K562 (cell line): Measurements from ENCODE around the gene WDR3. TPM values are rescaled to one million over a fixed set of nuclear protein-coding genes. Genes with fewer than 3 reads are reported as not detected.

Experiments
- ATAC-seq: fragments of 200-7000 bp; cut with Tn5 transposase; 3 replicates; pipeline ENCODE4 v1.9.1; 2020; ENCODE audit warnings: moderate library complexity
- BruUV-seq: library from RNA; stranded (reverse); fragments of 400-500 nt; replicated peaks from 2 replicates; lab custom pipeline; 2021; lab: Mats Ljungman, UMichigan
- CTCF ChIA-PET: fragments of 300-600 bp; formaldehyde crosslinking; extraction: SDS; loops from one replicate; lab custom pipeline; 2021; ENCODE audit warnings: low intra/inter-chr PET ratio; lab: Yijun Ruan, JAX
- POLR2A ChIA-PET: fragments of 300-600, 350-650 bp; sonication (Branson Sonifier 250); formaldehyde crosslinking; extraction: SDS; loops from one replicate; lab custom pipeline; 2021; ENCODE audit warnings: antibody characterized with exemption, inconsistent platforms; lab: Yijun Ruan, JAX
- DNase-seq, 4 experiments: peaks; one replicate each; pipeline versions ENCODE4 v3.0.0 to v3.0.0-alpha.2; 2011 to 2018; ENCODE audit warnings: low spot score in 3 of 4, mixed read lengths in 3 of 4; ENCODE audit errors: extremely low read depth in 1 of 4
- FAIRE-seq: peaks from 2 replicates; lab custom pipeline; 2011; peaks lifted over from hg19 to GRCh38; lab: Jason Lieb, UNC
- H2AFZ ChIP-seq: 2 replicates; pipeline ENCODE4 v1.6.0; 2011; ENCODE audit warnings: low read depth, low read length, control low read depth, inconsistent platforms
- H3K27ac ChIP-seq: fragments of 200-600 bp; 3 replicates; pipeline ENCODE4 v1.8.0; 2011; ENCODE audit warnings: low read depth, mild to moderate bottlenecking, control low read depth, inconsistent platforms, low read length, moderate library complexity, mixed read lengths; ENCODE audit errors: extremely low read depth
- H3K27me3 ChIP-seq, 2 experiments: fragments of 300-600 bp in 1 of 2; 2 replicates in 1 of 2; 3 replicates in 1 of 2; pipeline versions ENCODE4 v1.6.0 to v1.8.0; 2011; ENCODE audit warnings: inconsistent platforms in 2 of 2, low read length in 2 of 2, mild to moderate bottlenecking in 1 of 2, mixed read lengths in 1 of 2, moderate library complexity in 1 of 2; ENCODE audit not compliant: control insufficient read depth in 2 of 2, insufficient read depth in 2 of 2
- H3K36me3 ChIP-seq: fragments of 300-600 bp; 3 replicates; pipeline ENCODE4 v1.8.0; 2011; ENCODE audit warnings: mild to moderate bottlenecking, low read length, inconsistent platforms; ENCODE audit not compliant: control insufficient read depth, insufficient read depth
- H3K4me1 ChIP-seq, 2 experiments: fragments of 200-600 bp in 1 of 2; replicated peaks in 1 of 2; 2 replicates in 1 of 2; 3 replicates in 1 of 2; pipeline versions ENCODE4 v1.5.1 to v1.8.0; 2011; ENCODE audit warnings: inconsistent platforms in 2 of 2, low read length in 2 of 2, mild to moderate bottlenecking in 1 of 2, mixed read lengths in 1 of 2, moderate library complexity in 1 of 2; ENCODE audit not compliant: control insufficient read depth in 2 of 2, insufficient read depth in 2 of 2
- H3K4me2 ChIP-seq: 2 replicates; pipeline ENCODE4 v1.6.1; 2011; ENCODE audit warnings: low read length, control low read depth, inconsistent platforms, mixed read lengths; ENCODE audit not compliant: insufficient read depth
- H3K4me3 ChIP-seq: fragments of 200-600 bp; sonication (generic), shearing (Covaris generic); 2 replicates; pipeline ENCODE4 v1.5.1; 2016; ENCODE audit warnings: control low read depth, inconsistent platforms
- H3K79me2 ChIP-seq: fragments of 200-600 bp; 3 replicates; pipeline ENCODE4 v1.8.0; 2011; ENCODE audit warnings: low read length, inconsistent platforms; ENCODE audit not compliant: control insufficient read depth, insufficient read depth
- H3K9ac ChIP-seq, 2 experiments: 2 replicates each; pipeline versions ENCODE4 v1.6.0 to v1.6.1; 2011; ENCODE audit warnings: low read depth in 2 of 2, low read length in 2 of 2, control low read depth in 1 of 2, inconsistent platforms in 1 of 2, mild to moderate bottlenecking in 1 of 2, mixed read lengths in 1 of 2; ENCODE audit not compliant: insufficient read depth in 1 of 2
- H3K9me1 ChIP-seq: one replicate; pipeline ENCODE4 v1.6.0; 2011; ENCODE audit warnings: inconsistent platforms, mild to moderate bottlenecking, low read length, moderate library complexity; ENCODE audit not compliant: control insufficient read depth, insufficient read depth
- H3K9me3 ChIP-seq: replicated peaks from 2 replicates; pipeline ENCODE4 v1.5.1; 2011; ENCODE audit warnings: low read depth, low read length, inconsistent platforms; ENCODE audit not compliant: control insufficient read depth, insufficient read depth
- H4K20me1 ChIP-seq: replicated peaks from 2 replicates; pipeline ENCODE4 v1.6.1; 2011; ENCODE audit warnings: low read length, inconsistent platforms, mixed read lengths; ENCODE audit not compliant: control insufficient read depth, insufficient read depth
- BRF1 ChIP-seq: IDR thresholded peaks from 3 replicates; pipeline ENCODE4 v1.6.1; 2011; ENCODE audit warnings: borderline replicate concordance, mild to moderate bottlenecking; ENCODE audit not compliant: insufficient read length; ENCODE audit errors: extremely low read depth
- CTCF ChIP-seq, 3 experiments: IDR thresholded peaks in 2 of 3; conservative IDR thresholded peaks in 1 of 3; 2 replicates each; pipeline ENCODE4 v1.5.1; 2011 to 2012; ENCODE audit warnings: low read length in 3 of 3, mild to moderate bottlenecking in 3 of 3, control low read depth in 2 of 3, improper control_type of control experiment in 1 of 3, inconsistent platforms in 1 of 3, low read depth in 1 of 3, mixed read lengths in 1 of 3, moderate library complexity in 1 of 3; ENCODE audit not compliant: insufficient read depth in 2 of 3
- DDX20 ChIP-seq: fragments of 450-650 bp; IDR thresholded peaks from 2 replicates; pipeline ENCODE4 v1.6.1; 2016; ENCODE audit warnings: missing genetic modification characterization, low read depth, mild to moderate bottlenecking, missing compliant biosample characterization, moderate library complexity
- HDAC8 ChIP-seq: fragments of 450-650 bp; IDR thresholded peaks from 2 replicates; pipeline ENCODE4 v1.6.1; 2016; ENCODE audit warnings: mild to moderate bottlenecking, missing genetic modification characterization, moderate library complexity, missing compliant biosample characterization
- HEY1 ChIP-seq: fragments of 250-450 bp; sonication (Bioruptor Pico); IDR thresholded peaks from 2 replicates; pipeline ENCODE4 v1.5.0; 2020; ENCODE audit warnings: mild to moderate bottlenecking, moderate library complexity, borderline replicate concordance
- POLR2AphosphoS2 ChIP-seq: IDR thresholded peaks from 2 replicates; pipeline ENCODE4 v1.6.1; 2012; ENCODE audit warnings: low read length, improper control_type of control experiment
- SP2 ChIP-seq: IDR thresholded peaks from 2 replicates; pipeline ENCODE4 v1.6.1; 2011; ENCODE audit warnings: mild to moderate bottlenecking, low read depth, low read length, moderate library complexity; ENCODE audit not compliant: poor library complexity, severe bottlenecking; ENCODE audit errors: extremely low read depth
- WGBS: fragments of 100-300 bp; shearing (Covaris generic); methylation state at CpG from one replicate; pipeline ENCODE4 v1.1.6; 2016; ENCODE audit warnings: low coverage, mixed read lengths; ENCODE audit not compliant: insufficient coverage; ENCODE audit errors: missing lambda C conversion rate; 5-methylcytosine and 5-hydroxymethylcytosine counted together
- in situ Hi-C: fragments of 300-500 bp; cut with MboI; formaldehyde crosslinking; loops from 4 replicates; pipeline ENCODE4 v1.15.0; 2018; ENCODE audit warnings: inconsistent platforms, mixed read lengths
- intact Hi-C: fragments of 100-400 bp; cut with micrococcal nuclease; formaldehyde crosslinking; loops from 2 replicates; pipeline ENCODE4 v1.14.2; 2022
- polyA plus RNA-seq, 8 experiments: library from polyadenylated mRNA; depleted of rRNA in 4 of 8; stranded (reverse) in 5 of 8; unstranded in 3 of 8; fragments of >200 nt; fragmentation: Nextera tagmentation in 2 of 8; fragmentation: Illumina TruSeq in 1 of 8; extraction: Ambion mirVana in 2 of 8; extraction: Trizol in 1 of 8; gene quantifications; 2 replicates each; pipeline versions ENCODE4 v1.2.1 to v1.2.3, GENCODE V29; 2011 to 2014; ENCODE audit warnings: inconsistent platforms in 1 of 8, missing spikeins in 1 of 8
- total RNA-seq, 7 experiments: library from RNA; depleted of rRNA in 6 of 7; stranded (reverse); fragments of >200 nt in 6 of 7; fragmentation: Illumina TruSeq in 2 of 7; extraction: Trizol in 2 of 7; gene quantifications; 2 replicates each; pipeline versions ENCODE4 v1.2.1 to v1.2.3, GENCODE V29; 2011 to 2021; ENCODE audit warnings: low replicate concordance in 1 of 7

The WDR3 gene
- total and polyA plus RNA-seq, 9 of the 15 experiments (the other 6 are each of a cell fraction or from before 2014, with no cell fraction given) = 40.6 to 122 (median 76.5) TPM

- H3K9me1 ChIP-seq = no peaks in the 10 kb centered on the region
- DNase-seq (no peak), ATAC-seq (no peak), FAIRE-seq (no peak)
- no peak overlapping the region for H3K9ac ChIP-seq
- H3K9me3 ChIP-seq = no peaks in the 10 kb centered on the region
- 12% methylated on average over 1 of the region's 1 CpG for WGBS
- TF ChIP-seq POLR2AphosphoS2 = no peak
- TF ChIP-seq SP2 = no peak
- no peak for TF ChIP-seq CTCF (IDR thresholded peaks at IDR 0.05 in 2 of 3, conservative IDR thresholded peaks at IDR 0.05 in 1 of 3; ENCODE audit: insufficient read depth in 2 of 3, low read depth in 1 of 3, low read length in 3 of 3)
- no peak for TF ChIP-seq HEY1 (CRISPR knock-in tag)
- no peak for TF ChIP-seq HDAC8 (tag)
- TF ChIP-seq DDX20 (tag) = no peak
- TF ChIP-seq BRF1 = no peak
- no TSS peak for BruUV-seq
- no peak overlapping the region for H3K4me2 ChIP-seq
- intact Hi-C loops = no loop called here
- H3K27me3 ChIP-seq = no peaks in the 10 kb centered on the region
- H4K20me1 ChIP-seq = no peaks in the 10 kb centered on the region
- H3K36me3 ChIP-seq = peaks cover 11% of the 10 kb centered on the region; the same call in 1 of the 3 replicates
- H3K4me1 ChIP-seq = no peaks in the 10 kb centered on the region
- ChIA-PET POLR2A (interaction anchor here (2.4 kb wide), 1 partner anchor 9 kb away, joined by 8 read pairs; no protein-coding TSS in a partner anchor), CTCF (no interaction called here)
- no peaks in the 10 kb centered on the region for H3K79me2 ChIP-seq
- in situ Hi-C loops = no loop called here
- no peak overlapping the region for H3K27ac ChIP-seq
- no peak overlapping the region for H3K4me3 ChIP-seq
- H2AFZ ChIP-seq = no peak overlapping the region
These were observed 38.3 kb downstream of the WDR3 start for GRCh38 chr1:117967881-117968280.
